GM18507 (cell line): ENCODE data around the gene PGRMC1.

Experiments used
- DNase-seq: peaks from one replicate; pipeline ENCODE4 v3.0.0; 2011; ENCODE audit warnings: low read depth; ENCODE audit not compliant: insufficient read length; ENCODE audit errors: extremely low spot score
- FAIRE-seq: peaks from 2 replicates; lab custom pipeline; 2011; peaks lifted over from hg19 to GRCh38; lab: Jason Lieb, UNC

Gene PGRMC1

DNA sequence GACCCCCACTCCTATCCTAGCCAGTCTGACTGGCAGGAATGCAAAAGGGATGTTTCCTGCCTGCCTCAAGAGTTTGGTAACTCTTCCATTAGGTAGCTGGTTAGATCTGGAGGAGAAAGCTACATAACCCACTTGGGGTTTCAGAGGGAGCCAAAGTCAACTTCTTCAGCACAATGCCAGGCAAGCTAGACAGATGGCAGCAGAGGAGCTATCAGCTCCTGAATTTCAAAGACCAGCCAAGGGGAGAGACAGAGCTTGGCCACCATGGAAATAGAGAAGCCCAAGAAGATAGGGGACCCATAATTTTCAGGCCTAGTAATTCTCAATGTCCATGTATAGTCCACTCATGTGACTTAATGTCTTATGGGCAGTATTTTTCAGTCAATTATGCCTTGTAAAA lies 56.4 kb downstream of the PGRMC1 start:
- DNase-seq: no peak

More for the DNA sequence above, 56.4 kb downstream of the PGRMC1 start:
- peak; percentile 5 for FAIRE-seq
